Chondrocyte (in vitro differentiated cells): ENCODE data around the gene MARCHF9. TPM values are rescaled to one million over a fixed set of nuclear protein-coding genes. Genes with fewer than 3 reads are reported as not detected.
A peak's percentile ranks its signal among the peaks of the same experiment; 100 is the strongest.

Experiments
- DNase-seq: peaks from one replicate; pipeline ENCODE4 v3.0.0; 2021; ENCODE audit warnings: mixed read lengths, low spot score
- H3K27ac Mint-ChIP-seq: one replicate; pipeline ENCODE4 v1.8.0; 2021; ENCODE audit warnings: mild to moderate bottlenecking, moderate library complexity, mixed read lengths; ENCODE audit not compliant: unreplicated experiment
- H3K27me3 Mint-ChIP-seq: 2 replicates; pipeline ENCODE4 v1.8.0; 2021; ENCODE audit warnings: low read depth, mixed read lengths
- H3K36me3 Mint-ChIP-seq: 2 replicates; pipeline ENCODE4 v1.8.0; 2021; ENCODE audit warnings: low read depth, mixed read lengths
- H3K4me1 Mint-ChIP-seq: 2 replicates; pipeline ENCODE4 v1.8.0; 2021; ENCODE audit warnings: low read depth, mild to moderate bottlenecking, mixed read lengths
- H3K4me3 Mint-ChIP-seq: one replicate; pipeline ENCODE4 v1.8.0; 2021; ENCODE audit warnings: mild to moderate bottlenecking, moderate library complexity, mixed read lengths; ENCODE audit not compliant: unreplicated experiment
- H3K9me3 Mint-ChIP-seq: 2 replicates; pipeline ENCODE4 v1.8.0; 2021; ENCODE audit warnings: low read depth, mixed read lengths
- CTCF ChIP-seq: fragments of 200-600 bp; sonication (generic); IDR thresholded peaks from 2 replicates; pipeline ENCODE4 v1.5.0; 2021; ENCODE audit warnings: antibody characterized with exemption, mild to moderate bottlenecking, moderate library complexity
- total RNA-seq: library from RNA; stranded (reverse); gene quantifications from 3 replicates; pipeline ENCODE4 v1.2.1, GENCODE V29; 2021

MARCHF9 gene
- total RNA-seq, 1 donor from 2014 or later: 21.8 TPM

- no peak overlapping the region for H3K27ac Mint-ChIP-seq
- peaks cover 22% of the 10 kb centered on the region for H3K4me1 Mint-ChIP-seq
- peak overlapping the region; percentile 1 for H3K4me3 Mint-ChIP-seq
- no peak for DNase-seq
- TF ChIP-seq CTCF: no peak
- no peaks in the 10 kb centered on the region for H3K9me3 Mint-ChIP-seq
- peaks cover 36% of the 10 kb centered on the region for H3K27me3 Mint-ChIP-seq
- no peaks in the 10 kb centered on the region for H3K36me3 Mint-ChIP-seq
Observed at GRCh38 chr12:57735198-57735855, 19.6 kb upstream of the MARCHF9 start.

- DNase-seq: peak; percentile 83
- Mint-ChIP-seq H3K4me3 (peak overlapping the region; percentile 65), H3K27me3 (peaks cover 42% of the 10 kb centered on the region), H3K27ac (peak overlapping the region; percentile 33), H3K36me3 (no peaks in the 10 kb centered on the region), H3K9me3 (no peaks in the 10 kb centered on the region), H3K4me1 (peaks cover 22% of the 10 kb centered on the region)
- TF ChIP-seq CTCF: peak; percentile 74
Observed at GRCh38 chr12:57735952-57736740, 18.8 kb upstream of the MARCHF9 start.

GRCh38 chr12:57736741-57737466, 18.0 kb upstream of the MARCHF9 start:
- Mint-ChIP-seq H3K9me3 (no peaks in the 10 kb centered on the region), H3K4me3 (peak overlapping the region; percentile 65), H3K36me3 (no peaks in the 10 kb centered on the region), H3K4me1 (peaks cover 22% of the 10 kb centered on the region), H3K27ac (no peak overlapping the region), H3K27me3 (peaks cover 46% of the 10 kb centered on the region)
- TF ChIP-seq CTCF: no peak
- DNase-seq: peak; percentile 89

GRCh38 chr12:57737467-57738460, 17.1 kb upstream of the MARCHF9 start:
- peaks cover 43% of the 10 kb centered on the region for H3K27me3 Mint-ChIP-seq
- no peak overlapping the region for H3K4me3 Mint-ChIP-seq
- peak; percentile 84 for DNase-seq
- H3K27ac Mint-ChIP-seq: no peak overlapping the region
- peak; percentile 77 for TF ChIP-seq CTCF
- H3K36me3 Mint-ChIP-seq: no peaks in the 10 kb centered on the region
- H3K9me3 Mint-ChIP-seq: no peaks in the 10 kb centered on the region
- peaks cover 22% of the 10 kb centered on the region for H3K4me1 Mint-ChIP-seq
